HepG2 (cell line): ENCODE measurements around the gene ELP5. TPM values are rescaled to one million over a fixed set of nuclear protein-coding genes. Genes with fewer than 3 reads are reported as not detected.

Source experiments
- ATAC-seq: fragments of 200-7000 bp; cut with Tn5 transposase; 3 replicates; pipeline ENCODE4 v1.9.1; 2020; ENCODE audit warnings: mild to moderate bottlenecking, moderate library complexity
- BruUV-seq: library from RNA; stranded (reverse); fragments of 400-500 nt; replicated peaks from 2 replicates; lab custom pipeline; 2021; lab: Mats Ljungman, UMichigan
- CTCF ChIA-PET: fragments of 300-600 bp; formaldehyde crosslinking; extraction: SDS; loops from one replicate; lab custom pipeline; 2021; ENCODE audit warnings: low total read pairs, inconsistent platforms, low intra/inter-chr PET ratio; lab: Yijun Ruan, JAX
- POLR2A ChIA-PET: fragments of 350-600 bp; sonication (Branson Sonifier 250); formaldehyde crosslinking; loops from one replicate; lab custom pipeline; 2020; ENCODE audit warnings: antibody characterized with exemption, inconsistent platforms; lab: Yijun Ruan, JAX
- DNase-seq: peaks from one replicate; pipeline ENCODE4 v3.0.0-alpha.2; 2015; ENCODE audit warnings: low spot score
- FAIRE-seq: peaks from 3 replicates; lab custom pipeline; 2011; peaks lifted over from hg19 to GRCh38; lab: Jason Lieb, UNC
- H2AFZ ChIP-seq: one replicate; pipeline ENCODE4 v1.6.1; 2011; ENCODE audit warnings: low read length, inconsistent platforms
- H3K27ac ChIP-seq: fragments of 300-600 bp; 3 replicates; pipeline ENCODE4 v1.8.0; 2011; ENCODE audit warnings: mixed run types, mild to moderate bottlenecking, mixed read lengths, low read length, inconsistent platforms; ENCODE audit not compliant: insufficient read depth; ENCODE audit errors: extremely low read length
- H3K27me3 ChIP-seq, 2 experiments: fragments of 200-600 bp in 1 of 2; 2 replicates in 1 of 2; 3 replicates in 1 of 2; pipeline versions ENCODE4 v1.6.0 to v1.8.0; 2011; ENCODE audit warnings: low read length in 2 of 2, mild to moderate bottlenecking in 2 of 2, moderate library complexity in 2 of 2, inconsistent platforms in 1 of 2; ENCODE audit not compliant: insufficient read depth in 2 of 2, control insufficient read depth in 1 of 2
- H3K36me3 ChIP-seq, 2 experiments: fragments of 200-600 bp in 1 of 2; replicated peaks in 1 of 2; 2 replicates in 1 of 2; 3 replicates in 1 of 2; pipeline versions ENCODE4 v1.5.1 to v1.8.0; 2011; ENCODE audit warnings: low read length in 2 of 2, inconsistent platforms in 1 of 2; ENCODE audit not compliant: insufficient read depth in 2 of 2, control insufficient read depth in 1 of 2
- H3K4me1 ChIP-seq: 2 replicates; pipeline ENCODE4 v1.5.1; 2012; ENCODE audit warnings: low read length, inconsistent platforms; ENCODE audit not compliant: insufficient read depth
- H3K4me2 ChIP-seq: 2 replicates; pipeline ENCODE4 v1.6.0; 2011; ENCODE audit warnings: low read depth, low read length, inconsistent platforms
- H3K4me3 ChIP-seq, 3 experiments: fragments of 200-600 bp in 1 of 3; sonication (generic), shearing (Covaris generic) in 1 of 3; replicated peaks in 1 of 3; 2 replicates each; pipeline ENCODE4 v1.5.1; 2011 to 2016; ENCODE audit warnings: low read length in 3 of 3, inconsistent platforms in 2 of 3, low read depth in 2 of 3, mild to moderate bottlenecking in 2 of 3, control low read depth in 1 of 3, mixed read lengths in 1 of 3; ENCODE audit not compliant: insufficient read depth in 1 of 3
- H3K79me2 ChIP-seq: one replicate; pipeline ENCODE4 v1.6.1; 2011; ENCODE audit warnings: low read length, inconsistent platforms; ENCODE audit not compliant: insufficient read depth
- H3K9ac ChIP-seq: 2 replicates; pipeline ENCODE4 v1.6.0; 2011; ENCODE audit warnings: mild to moderate bottlenecking, low read depth, low read length, inconsistent platforms; ENCODE audit not compliant: insufficient read depth
- H3K9me3 ChIP-seq: 2 replicates; pipeline ENCODE4 v1.5.1; 2012; ENCODE audit warnings: mild to moderate bottlenecking, low read length
- H4K20me1 ChIP-seq: 2 replicates; pipeline ENCODE4 v1.6.0; 2011; ENCODE audit warnings: inconsistent platforms, mild to moderate bottlenecking, low read length, moderate library complexity; ENCODE audit not compliant: insufficient read depth
- AGO2 ChIP-seq: fragments of 200-400 bp; formaldehyde crosslinking; optimal IDR thresholded peaks from 2 replicates; pipeline ENCODE3; 2017; ENCODE audit warnings: mild to moderate bottlenecking, low read depth, low read length, moderate library complexity
- FOXK2 ChIP-seq: fragments of 450-650 bp; IDR thresholded peaks from 2 replicates; pipeline ENCODE4 v1.6.1; 2016
- REXO4 ChIP-seq: sonication (generic); formaldehyde crosslinking; IDR thresholded peaks from 2 replicates; pipeline ENCODE4 v1.8.0; 2022; ENCODE audit warnings: missing genetic modification reagents, mild to moderate bottlenecking, borderline replicate concordance
- SRY ChIP-seq: sonication (generic); formaldehyde crosslinking; IDR thresholded peaks from 2 replicates; pipeline ENCODE4 v1.8.0; 2022; ENCODE audit warnings: mild to moderate bottlenecking, missing genetic modification reagents
- ZNF446 ChIP-seq: sonication (generic); formaldehyde crosslinking; IDR thresholded peaks from 2 replicates; pipeline ENCODE4 v1.5.0; 2020; ENCODE audit warnings: mild to moderate bottlenecking, missing genetic modification reagents
- ZSCAN25 ChIP-seq: sonication (generic); formaldehyde crosslinking; IDR thresholded peaks from 2 replicates; pipeline ENCODE4 v1.8.0; 2022; ENCODE audit warnings: mild to moderate bottlenecking, missing genetic modification reagents
- WGBS: methylation state at CpG from one replicate; pipeline ENCODE4 v1.1.6; 2017; ENCODE audit warnings: low lambda C conversion rate; 5-methylcytosine and 5-hydroxymethylcytosine counted together
- in situ Hi-C: cut with HindIII; loops from 2 replicates; pipeline ENCODE4 v1.10.0; 2017; ENCODE audit warnings: low pct_unique_long_range_greater_than_20kb; ENCODE audit not compliant: extremely low pct_ligation_motif_present
- intact Hi-C: fragments of 100-400 bp; cut with micrococcal nuclease; formaldehyde crosslinking; loops from one replicate; pipeline ENCODE4 v1.10.0; 2022; ENCODE audit not compliant: unreplicated experiment
- polyA plus RNA-seq, 8 experiments: library from polyadenylated mRNA; depleted of rRNA in 3 of 8; stranded (reverse) in 7 of 8; unstranded in 1 of 8; fragments of >200 nt; fragmentation: Illumina TruSeq in 4 of 8; extraction: Trizol in 4 of 8; gene quantifications; 2 replicates each; pipeline versions ENCODE4 v1.2.1 to v1.2.3, GENCODE V29; 2011 to 2016; ENCODE audit warnings: low read depth in 4 of 8, missing spikeins in 1 of 8, mixed read lengths in 1 of 8; ENCODE audit not compliant: insufficient read depth in 1 of 8
- total RNA-seq, 5 experiments: library from RNA; depleted of rRNA; stranded (reverse); fragments of >200 nt; fragmentation: Illumina TruSeq; extraction: Trizol; gene quantifications; 2 replicates each; pipeline ENCODE4 v1.2.3, GENCODE V29; 2016; ENCODE audit warnings: low read depth in 1 of 5
- TF ChIP-seq, protein P1 (sequence below): sonication (generic); formaldehyde crosslinking; IDR thresholded peaks from 2 replicates; pipeline ENCODE4 v1.5.1; 2020; ENCODE audit warnings: missing genetic modification reagents, mild to moderate bottlenecking, borderline replicate concordance
- TF ChIP-seq, protein P2 (sequence below): sonication (generic); formaldehyde crosslinking; IDR thresholded peaks from 2 replicates; pipeline ENCODE4 v1.5.1; 2020; ENCODE audit warnings: mild to moderate bottlenecking, missing genetic modification reagents, borderline replicate concordance
- TF ChIP-seq, protein P3 (sequence below): fragments of 450-650 bp; IDR thresholded peaks from 2 replicates; pipeline ENCODE4 v1.6.1; 2016
- TF ChIP-seq, protein P4 (sequence below): sonication (generic); formaldehyde crosslinking; IDR thresholded peaks from 2 replicates; pipeline ENCODE4 v1.4.0; 2020; ENCODE audit warnings: missing genetic modification reagents, mild to moderate bottlenecking, borderline replicate concordance

The ELP5 gene
- total and polyA plus RNA-seq, 2 of the 13 experiments (the other 11 are each of a cell fraction or from before 2014, with no cell fraction given) = 67.6 to 69.8 TPM

DNA sequence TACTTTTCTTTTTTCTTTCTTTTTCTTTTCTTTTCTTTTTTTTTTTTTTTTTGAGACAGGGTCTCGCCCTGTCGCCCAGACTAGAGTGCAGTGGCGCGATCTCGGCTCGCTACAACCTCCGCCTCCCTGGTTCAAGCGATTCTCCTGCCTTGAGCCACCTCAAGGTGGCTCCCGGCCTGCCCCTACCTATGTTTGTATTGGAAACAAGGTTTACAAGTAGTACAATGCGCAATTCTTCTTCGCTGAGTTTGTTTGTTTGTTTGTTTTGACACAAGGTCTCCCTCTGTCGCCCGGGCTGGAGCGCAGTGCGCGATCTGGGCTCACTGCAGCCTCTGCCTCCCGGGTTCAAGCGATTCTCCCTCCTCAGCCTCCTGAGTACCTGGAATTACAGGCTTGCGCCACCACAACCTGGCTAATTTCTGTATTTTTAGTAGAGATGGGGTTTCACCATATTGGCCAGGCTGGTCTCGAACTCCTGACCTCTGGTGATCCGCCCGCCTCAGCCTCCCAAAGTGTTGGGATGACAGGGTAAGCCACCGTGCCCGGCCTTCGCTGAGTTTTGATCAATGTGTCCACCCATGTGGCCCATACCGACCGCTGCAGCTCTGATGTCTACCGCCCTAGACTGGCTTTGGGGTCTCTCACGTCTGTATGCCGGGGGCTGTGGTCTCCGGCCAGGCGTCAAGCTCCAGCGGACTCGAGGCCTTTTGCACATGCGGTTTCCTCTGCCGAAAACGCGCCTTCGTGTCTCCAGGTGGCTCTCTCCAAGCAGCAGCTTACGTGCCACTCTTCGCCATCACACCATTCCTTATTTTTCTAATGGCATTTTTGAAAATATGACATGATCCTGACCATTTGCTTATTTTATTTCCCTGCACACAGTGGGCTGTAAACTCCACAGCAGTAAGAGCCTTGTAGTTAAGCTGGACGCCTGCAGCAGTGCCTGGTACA is 43.5 kb downstream of the ELP5 start:
- peaks cover 41% of the 10 kb centered on the region for H3K4me1 ChIP-seq
- WGBS = 91% methylated on average over 40 of the region's 42 CpGs
- peak overlapping the region; percentile 88 for H3K4me2 ChIP-seq
- no peaks in the 10 kb centered on the region for H3K9me3 ChIP-seq
- no peak overlapping the region for H3K9ac ChIP-seq
- no TSS peak for BruUV-seq
- H3K27me3 ChIP-seq = peaks cover 2 to 11% of the 10 kb centered on the region in 2 experiments; a peak in 2 of 5 replicates
- DNase-seq (no peak), ATAC-seq (no peak)
- H3K79me2 ChIP-seq = no peaks in the 10 kb centered on the region
- in situ Hi-C loops = no loop called here
- intact Hi-C loops = loop anchor here (1.0 kb wide), 1 partner anchor 15 kb away; no protein-coding TSS in a partner anchor
- POLR2A ChIA-PET = interaction anchor here (0.6 to 1.9 kb wide), 9 partner anchors 14 to 250 kb away, joined by 3 to 22 read pairs (median 6); partner anchors contain the start of genes GABARAP, NEURL4 and SLC2A4
- TF ChIP-seq FOXK2 (no peak), AGO2 (no peak), ZNF446 (no peak), REXO4 (CRISPR knock-in tag) (no peak), SRY (CRISPR knock-in tag) (no peak), ZSCAN25 (CRISPR knock-in tag) (no peak)
- TF ChIP-seq, protein P1, sequence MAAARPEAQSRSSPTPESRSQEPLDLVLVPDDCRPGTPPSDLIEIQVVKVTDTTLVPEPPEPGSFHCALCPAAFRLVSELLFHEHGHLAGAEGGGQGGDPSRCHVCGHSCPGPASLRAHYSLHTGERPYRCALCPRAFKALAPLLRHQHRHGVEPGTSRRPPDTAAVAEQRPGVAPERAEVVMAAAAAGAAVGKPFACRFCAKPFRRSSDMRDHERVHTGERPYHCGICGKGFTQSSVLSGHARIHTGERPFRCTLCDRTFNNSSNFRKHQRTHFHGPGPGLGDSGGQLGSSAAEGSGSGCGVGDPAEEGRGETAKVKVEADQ (CRISPR knock-in tag) = no peak
- TF ChIP-seq, protein P2, sequence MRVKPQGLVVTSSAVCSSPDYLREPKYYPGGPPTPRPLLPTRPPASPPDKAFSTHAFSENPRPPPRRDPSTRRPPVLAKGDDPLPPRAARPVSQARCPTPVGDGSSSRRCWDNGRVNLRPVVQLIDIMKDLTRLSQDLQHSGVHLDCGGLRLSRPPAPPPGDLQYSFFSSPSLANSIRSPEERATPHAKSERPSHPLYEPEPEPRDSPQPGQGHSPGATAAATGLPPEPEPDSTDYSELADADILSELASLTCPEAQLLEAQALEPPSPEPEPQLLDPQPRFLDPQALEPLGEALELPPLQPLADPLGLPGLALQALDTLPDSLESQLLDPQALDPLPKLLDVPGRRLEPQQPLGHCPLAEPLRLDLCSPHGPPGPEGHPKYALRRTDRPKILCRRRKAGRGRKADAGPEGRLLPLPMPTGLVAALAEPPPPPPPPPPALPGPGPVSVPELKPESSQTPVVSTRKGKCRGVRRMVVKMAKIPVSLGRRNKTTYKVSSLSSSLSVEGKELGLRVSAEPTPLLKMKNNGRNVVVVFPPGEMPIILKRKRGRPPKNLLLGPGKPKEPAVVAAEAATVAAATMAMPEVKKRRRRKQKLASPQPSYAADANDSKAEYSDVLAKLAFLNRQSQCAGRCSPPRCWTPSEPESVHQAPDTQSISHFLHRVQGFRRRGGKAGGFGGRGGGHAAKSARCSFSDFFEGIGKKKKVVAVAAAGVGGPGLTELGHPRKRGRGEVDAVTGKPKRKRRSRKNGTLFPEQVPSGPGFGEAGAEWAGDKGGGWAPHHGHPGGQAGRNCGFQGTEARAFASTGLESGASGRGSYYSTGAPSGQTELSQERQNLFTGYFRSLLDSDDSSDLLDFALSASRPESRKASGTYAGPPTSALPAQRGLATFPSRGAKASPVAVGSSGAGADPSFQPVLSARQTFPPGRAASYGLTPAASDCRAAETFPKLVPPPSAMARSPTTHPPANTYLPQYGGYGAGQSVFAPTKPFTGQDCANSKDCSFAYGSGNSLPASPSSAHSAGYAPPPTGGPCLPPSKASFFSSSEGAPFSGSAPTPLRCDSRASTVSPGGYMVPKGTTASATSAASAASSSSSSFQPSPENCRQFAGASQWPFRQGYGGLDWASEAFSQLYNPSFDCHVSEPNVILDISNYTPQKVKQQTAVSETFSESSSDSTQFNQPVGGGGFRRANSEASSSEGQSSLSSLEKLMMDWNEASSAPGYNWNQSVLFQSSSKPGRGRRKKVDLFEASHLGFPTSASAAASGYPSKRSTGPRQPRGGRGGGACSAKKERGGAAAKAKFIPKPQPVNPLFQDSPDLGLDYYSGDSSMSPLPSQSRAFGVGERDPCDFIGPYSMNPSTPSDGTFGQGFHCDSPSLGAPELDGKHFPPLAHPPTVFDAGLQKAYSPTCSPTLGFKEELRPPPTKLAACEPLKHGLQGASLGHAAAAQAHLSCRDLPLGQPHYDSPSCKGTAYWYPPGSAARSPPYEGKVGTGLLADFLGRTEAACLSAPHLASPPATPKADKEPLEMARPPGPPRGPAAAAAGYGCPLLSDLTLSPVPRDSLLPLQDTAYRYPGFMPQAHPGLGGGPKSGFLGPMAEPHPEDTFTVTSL (CRISPR knock-in tag) = 0 out of 2 replicates have a peak, but pooled peaks have one; percentile 6
- TF ChIP-seq, protein P3, sequence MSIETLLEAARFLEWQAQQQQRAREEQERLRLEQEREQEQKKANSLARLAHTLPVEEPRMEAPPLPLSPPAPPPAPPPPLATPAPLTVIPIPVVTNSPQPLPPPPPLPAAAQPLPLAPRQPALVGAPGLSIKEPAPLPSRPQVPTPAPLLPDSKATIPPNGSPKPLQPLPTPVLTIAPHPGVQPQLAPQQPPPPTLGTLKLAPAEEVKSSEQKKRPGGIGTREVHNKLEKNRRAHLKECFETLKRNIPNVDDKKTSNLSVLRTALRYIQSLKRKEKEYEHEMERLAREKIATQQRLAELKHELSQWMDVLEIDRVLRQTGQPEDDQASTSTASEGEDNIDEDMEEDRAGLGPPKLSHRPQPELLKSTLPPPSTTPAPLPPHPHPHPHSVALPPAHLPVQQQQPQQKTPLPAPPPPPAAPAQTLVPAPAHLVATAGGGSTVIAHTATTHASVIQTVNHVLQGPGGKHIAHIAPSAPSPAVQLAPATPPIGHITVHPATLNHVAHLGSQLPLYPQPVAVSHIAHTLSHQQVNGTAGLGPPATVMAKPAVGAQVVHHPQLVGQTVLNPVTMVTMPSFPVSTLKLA = no peak
- TF ChIP-seq, protein P4, sequence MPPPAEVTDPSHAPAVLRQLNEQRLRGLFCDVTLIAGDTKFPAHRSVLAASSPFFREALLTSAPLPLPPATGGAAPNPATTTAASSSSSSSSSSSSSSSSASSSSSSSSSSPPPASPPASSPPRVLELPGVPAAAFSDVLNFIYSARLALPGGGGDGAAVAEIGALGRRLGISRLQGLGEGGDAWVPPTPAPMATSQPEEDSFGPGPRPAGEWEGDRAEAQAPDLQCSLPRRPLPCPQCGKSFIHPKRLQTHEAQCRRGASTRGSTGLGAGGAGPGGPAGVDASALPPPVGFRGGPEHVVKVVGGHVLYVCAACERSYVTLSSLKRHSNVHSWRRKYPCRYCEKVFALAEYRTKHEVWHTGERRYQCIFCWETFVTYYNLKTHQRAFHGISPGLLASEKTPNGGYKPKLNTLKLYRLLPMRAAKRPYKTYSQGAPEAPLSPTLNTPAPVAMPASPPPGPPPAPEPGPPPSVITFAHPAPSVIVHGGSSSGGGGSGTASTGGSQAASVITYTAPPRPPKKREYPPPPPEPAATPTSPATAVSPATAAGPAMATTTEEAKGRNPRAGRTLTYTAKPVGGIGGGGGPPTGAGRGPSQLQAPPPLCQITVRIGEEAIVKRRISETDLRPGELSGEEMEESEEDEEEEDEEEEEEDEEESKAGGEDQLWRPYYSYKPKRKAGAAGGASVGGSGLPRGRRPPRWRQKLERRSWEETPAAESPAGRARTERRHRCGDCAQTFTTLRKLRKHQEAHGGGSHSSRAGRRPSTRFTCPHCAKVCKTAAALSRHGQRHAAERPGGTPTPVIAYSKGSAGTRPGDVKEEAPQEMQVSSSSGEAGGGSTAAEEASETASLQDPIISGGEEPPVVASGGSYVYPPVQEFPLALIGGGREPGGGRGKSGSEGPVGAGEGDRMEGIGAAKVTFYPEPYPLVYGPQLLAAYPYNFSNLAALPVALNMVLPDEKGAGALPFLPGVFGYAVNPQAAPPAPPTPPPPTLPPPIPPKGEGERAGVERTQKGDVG = 0 out of 2 replicates have a peak, but pooled peaks have one; percentile 38
- TF ChIP-seq, all 625 proteins: peak for 2
- H3K27ac ChIP-seq = no peak overlapping the region
- H3K36me3 ChIP-seq = no peaks in the 10 kb centered on the region
- no peak for FAIRE-seq
- CTCF ChIA-PET = interaction anchor here (1.1 to 2.6 kb wide), 5 partner anchors 15 to 75 kb away, joined by 4 to 43 read pairs (median 6); partner anchors contain the start of genes ELP5 and SLC2A4
- no peak overlapping the region for H3K4me3 ChIP-seq
- H2AFZ ChIP-seq = no peak overlapping the region
- H4K20me1 ChIP-seq = no peaks in the 10 kb centered on the region
